ENCODE data around the gene XRN2. TPM values are rescaled to one million over a fixed set of nuclear protein-coding genes. Genes with fewer than 3 reads are reported as not detected.

The XRN2 gene
- total and polyA plus RNA-seq, 4 donors, result 12.6 to 62.2 (median 53.6) TPM

DNA sequence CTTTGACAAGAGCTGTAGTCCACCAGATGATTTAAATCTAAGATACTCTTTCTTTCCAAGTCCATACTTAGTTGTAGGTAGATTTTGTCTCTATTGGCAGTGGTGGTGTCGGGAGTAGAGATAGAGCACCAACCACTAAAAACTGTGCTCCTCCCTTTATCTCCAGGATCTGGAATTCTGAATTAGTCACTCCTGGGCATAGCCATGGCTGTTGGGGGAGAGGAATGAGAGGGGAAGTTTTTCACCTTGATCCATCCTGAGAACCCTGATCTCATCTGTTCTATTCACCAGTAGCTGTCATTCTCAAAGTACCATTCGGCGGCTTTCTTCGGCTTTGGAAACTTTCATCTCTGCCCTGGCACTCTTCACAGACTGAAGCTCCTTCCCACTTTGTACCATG is 129.8 kb downstream of the XRN2 start:
- 95% methylated on average over 4 of the region's 4 CpGs for WGBS, 2 donors
- ATAC-seq (ENCODE audit: insufficient read depth, low FRiP score), result no peak

DNA sequence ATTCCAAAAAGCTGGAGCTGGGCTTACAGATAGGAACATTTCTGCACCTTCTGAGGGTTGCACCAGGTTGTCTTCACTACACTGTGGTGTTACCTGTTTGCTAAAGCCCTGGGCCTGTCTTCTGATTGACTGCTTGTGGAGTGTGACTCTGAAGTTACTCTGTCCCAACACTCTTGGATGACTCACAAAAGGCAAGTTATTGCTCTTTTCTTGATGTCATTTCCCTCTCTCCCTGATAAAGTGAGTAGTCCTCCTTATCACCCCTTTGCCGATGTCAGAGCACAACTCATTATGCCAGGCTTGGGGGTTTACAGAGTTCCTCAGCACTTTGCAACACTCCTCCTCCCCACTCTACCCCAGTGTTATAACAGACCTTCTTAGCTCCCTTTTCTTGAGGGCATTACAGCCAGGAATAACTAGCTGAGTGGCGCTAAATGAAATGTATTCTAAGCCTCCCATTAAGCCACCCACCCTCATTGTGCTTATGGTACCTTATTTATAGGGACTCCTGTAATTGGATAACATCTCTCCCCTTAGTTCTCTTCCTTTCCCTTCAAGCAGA is 130.3 kb downstream of the XRN2 start:
- Histone ChIP-seq H3K4me3 (no peak overlapping the region), H3K27me3 (ENCODE audit: control insufficient read depth in 3 of 3, insufficient read depth in 3 of 3, low read length in 2 of 3) (peaks cover 0 to 6% (median 0%) of the 10 kb centered on the region in 3 donors), H3K9me3 (ENCODE audit: control insufficient read depth in 4 of 4, insufficient read depth in 3 of 4, low read length in 3 of 4) (no peaks in the 10 kb centered on the region), H3K36me3 (ENCODE audit: control insufficient read depth in 4 of 4, insufficient read depth in 4 of 4, low read length in 4 of 4) (no peaks in the 10 kb centered on the region), H3K27ac (ENCODE audit: low read depth in 1 of 2, low read length in 1 of 2) (no peak overlapping the region), H3K4me1 (ENCODE audit: control insufficient read depth in 5 of 5, insufficient read depth in 5 of 5, low read length in 5 of 5) (no peaks in the 10 kb centered on the region), H3K9ac (ENCODE audit: insufficient read depth in 1 of 2, low read length in 2 of 2) (no peak overlapping the region)
- WGBS, 2 donors, result 82 to 86% methylated on average over 2 of the region's 2 CpGs
- TF ChIP-seq, protein P1, sequence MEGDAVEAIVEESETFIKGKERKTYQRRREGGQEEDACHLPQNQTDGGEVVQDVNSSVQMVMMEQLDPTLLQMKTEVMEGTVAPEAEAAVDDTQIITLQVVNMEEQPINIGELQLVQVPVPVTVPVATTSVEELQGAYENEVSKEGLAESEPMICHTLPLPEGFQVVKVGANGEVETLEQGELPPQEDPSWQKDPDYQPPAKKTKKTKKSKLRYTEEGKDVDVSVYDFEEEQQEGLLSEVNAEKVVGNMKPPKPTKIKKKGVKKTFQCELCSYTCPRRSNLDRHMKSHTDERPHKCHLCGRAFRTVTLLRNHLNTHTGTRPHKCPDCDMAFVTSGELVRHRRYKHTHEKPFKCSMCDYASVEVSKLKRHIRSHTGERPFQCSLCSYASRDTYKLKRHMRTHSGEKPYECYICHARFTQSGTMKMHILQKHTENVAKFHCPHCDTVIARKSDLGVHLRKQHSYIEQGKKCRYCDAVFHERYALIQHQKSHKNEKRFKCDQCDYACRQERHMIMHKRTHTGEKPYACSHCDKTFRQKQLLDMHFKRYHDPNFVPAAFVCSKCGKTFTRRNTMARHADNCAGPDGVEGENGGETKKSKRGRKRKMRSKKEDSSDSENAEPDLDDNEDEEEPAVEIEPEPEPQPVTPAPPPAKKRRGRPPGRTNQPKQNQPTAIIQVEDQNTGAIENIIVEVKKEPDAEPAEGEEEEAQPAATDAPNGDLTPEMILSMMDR (IDR thresholded peaks at IDR 0.05; ENCODE audit: control extremely low read depth, extremely low read depth), result no peak
- DNase-seq (no peak), ATAC-seq (ENCODE audit: insufficient read depth, low FRiP score) (no peak)

More for the DNA sequence above, 129.8 kb downstream of the XRN2 start:
- no peaks in the 10 kb centered on the region for H3K36me3 ChIP-seq (ENCODE audit: control insufficient read depth in 4 of 4, insufficient read depth in 4 of 4, low read length in 4 of 4)
- no peak overlapping the region for H3K9ac ChIP-seq (ENCODE audit: insufficient read depth in 1 of 2, low read length in 2 of 2)
- TF ChIP-seq, protein P1 (IDR thresholded peaks at IDR 0.05; ENCODE audit: control extremely low read depth, extremely low read depth), result no peak
- peaks cover 0 to 6% (median 0%) of the 10 kb centered on the region in 3 donors for H3K27me3 ChIP-seq (ENCODE audit: control insufficient read depth in 3 of 3, insufficient read depth in 3 of 3, low read length in 2 of 3)
- no peak for DNase-seq
- no peaks in the 10 kb centered on the region for H3K9me3 ChIP-seq (ENCODE audit: control insufficient read depth in 4 of 4, insufficient read depth in 3 of 4, low read length in 3 of 4)
- H3K4me3 ChIP-seq, result no peak overlapping the region
- H3K4me1 ChIP-seq (ENCODE audit: control insufficient read depth in 5 of 5, insufficient read depth in 5 of 5, low read length in 5 of 5), result no peaks in the 10 kb centered on the region
- H3K27ac ChIP-seq (ENCODE audit: low read depth in 1 of 2, low read length in 1 of 2), result no peak overlapping the region

DNA sequence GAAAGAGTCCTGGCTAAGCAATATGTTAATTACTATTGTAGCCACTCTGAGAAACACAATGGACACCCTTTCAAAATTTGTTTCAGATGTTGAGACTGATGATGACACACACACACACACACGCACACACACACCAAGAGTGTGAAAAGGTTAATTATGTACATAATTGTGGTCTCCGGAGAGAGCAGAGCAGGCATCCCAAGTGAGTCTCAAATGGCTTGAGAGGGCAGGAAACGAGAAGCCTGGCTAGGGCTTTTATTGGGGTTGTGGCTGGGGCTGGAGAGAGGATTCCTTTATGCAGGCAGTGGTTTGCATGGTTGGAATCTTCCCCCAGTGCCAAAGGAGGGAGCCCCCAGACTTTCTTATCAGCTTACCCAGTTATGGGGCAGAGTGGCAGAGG is 132.4 kb downstream of the XRN2 start:
- no peak overlapping the region for H3K9ac ChIP-seq (ENCODE audit: insufficient read depth in 1 of 2, low read length in 2 of 2)
- no peaks in the 10 kb centered on the region for H3K4me1 ChIP-seq (ENCODE audit: control insufficient read depth in 5 of 5, insufficient read depth in 5 of 5, low read length in 5 of 5)
- 29 to 37% methylated on average over 3 of the region's 3 CpGs for WGBS, 2 donors
- DNase-seq (no peak), ATAC-seq (ENCODE audit: insufficient read depth, low FRiP score) (no peak)
- H3K9me3 ChIP-seq (ENCODE audit: control insufficient read depth in 4 of 4, insufficient read depth in 3 of 4, low read length in 3 of 4), result no peaks in the 10 kb centered on the region
- no peak overlapping the region for H3K4me3 ChIP-seq
- no peak overlapping the region for H3K27ac ChIP-seq (ENCODE audit: low read depth in 1 of 2, low read length in 1 of 2)
- TF ChIP-seq, protein P1 (IDR thresholded peaks at IDR 0.05; ENCODE audit: control extremely low read depth, extremely low read depth), result no peak
- H3K36me3 ChIP-seq (ENCODE audit: control insufficient read depth in 4 of 4, insufficient read depth in 4 of 4, low read length in 4 of 4), result no peaks in the 10 kb centered on the region
- peaks cover 0 to 6% (median 0%) of the 10 kb centered on the region in 3 donors for H3K27me3 ChIP-seq (ENCODE audit: control insufficient read depth in 3 of 3, insufficient read depth in 3 of 3, low read length in 2 of 3)

DNA sequence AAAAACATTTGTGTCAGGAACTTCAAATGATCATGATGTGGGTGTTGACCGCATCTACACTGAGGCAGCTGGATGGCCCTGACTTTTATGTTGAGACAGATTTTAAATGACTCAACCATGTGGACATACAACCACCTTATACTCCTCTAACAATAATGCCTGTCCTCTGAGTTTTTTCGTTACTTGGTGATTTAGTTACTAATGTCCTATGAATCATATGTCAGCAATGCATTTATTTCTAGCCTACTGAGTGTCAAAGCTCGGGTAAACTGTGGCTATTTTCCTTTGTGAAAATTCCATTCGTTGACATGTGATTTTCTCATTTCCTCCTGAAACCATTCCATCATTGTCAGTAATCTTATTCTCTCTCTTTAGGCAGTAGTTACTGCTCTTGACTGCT is 133.1 kb downstream of the XRN2 start:
- TF ChIP-seq, protein P1 (IDR thresholded peaks at IDR 0.05; ENCODE audit: control extremely low read depth, extremely low read depth), result no peak
- WGBS, 2 donors, result 61 to 68% methylated on average over 4 of the region's 4 CpGs
- no peaks in the 10 kb centered on the region for H3K9me3 ChIP-seq (ENCODE audit: control insufficient read depth in 4 of 4, insufficient read depth in 3 of 4, low read length in 3 of 4)

More for the DNA sequence above, 133.1 kb downstream of the XRN2 start:
- Histone ChIP-seq H3K4me1 (ENCODE audit: control insufficient read depth in 5 of 5, insufficient read depth in 5 of 5, low read length in 5 of 5) (no peaks in the 10 kb centered on the region), H3K4me3 (no peak overlapping the region), H3K27ac (ENCODE audit: low read depth in 1 of 2, low read length in 1 of 2) (no peak overlapping the region), H3K27me3 (ENCODE audit: control insufficient read depth in 3 of 3, insufficient read depth in 3 of 3, low read length in 2 of 3) (peaks cover 0 to 9% (median 0%) of the 10 kb centered on the region in 3 donors), H3K9ac (ENCODE audit: insufficient read depth in 1 of 2, low read length in 2 of 2) (no peak overlapping the region), H3K36me3 (ENCODE audit: control insufficient read depth in 4 of 4, insufficient read depth in 4 of 4, low read length in 4 of 4) (no peaks in the 10 kb centered on the region)
- ATAC-seq (ENCODE audit: insufficient read depth, low FRiP score) (no peak), DNase-seq (no peak)
